Measurements from ENCODE around the gene MYLK.

Gene MYLK

GRCh38 chr3:123685780-123686179 lies 198.4 kb downstream of the MYLK start:
- no peak for DNase-seq (ENCODE audit: low read depth, low spot score)
- POLR2A ChIA-PET = no interaction called here
- H3K4me3 ChIP-seq (ENCODE audit: low read depth, low read length) = no peak overlapping the region
- CTCF ChIA-PET = interaction anchor here (1.2 to 11.2 kb wide), 6 partner anchors 9 to 44 kb away, joined by 3 to 81 read pairs (median 4); no protein-coding TSS in a partner anchor
- TF ChIP-seq CTCF (IDR thresholded peaks at IDR 0.05; ENCODE audit: insufficient read depth, low read length, missing control alignments) = no peak

- ChIA-PET CTCF (interaction anchor here (0.8 to 11.2 kb wide), 5 partner anchors 18 to 42 kb away, joined by 3 to 81 read pairs (median 5); no protein-coding TSS in a partner anchor), POLR2A (no interaction called here)
- TF ChIP-seq CTCF (IDR thresholded peaks at IDR 0.05; ENCODE audit: insufficient read depth, low read length, missing control alignments) = no peak
- no peak overlapping the region for H3K4me3 ChIP-seq (ENCODE audit: low read depth, low read length)
- DNase-seq (ENCODE audit: low read depth, low spot score) = no peak
Observed at GRCh38 chr3:123684636-123685035, 199.5 kb downstream of the MYLK start.

GRCh38 chr3:123684209-123684608 lies 199.9 kb downstream of the MYLK start:
- ChIA-PET POLR2A (no interaction called here), CTCF (interaction anchor here (1.1 to 11.2 kb wide), 3 partner anchors 32 to 42 kb away, joined by 5 to 81 read pairs (median 12); no protein-coding TSS in a partner anchor)
- DNase-seq (ENCODE audit: low read depth, low spot score) = no peak
- H3K4me3 ChIP-seq (ENCODE audit: low read depth, low read length) = no peak overlapping the region
- TF ChIP-seq CTCF (IDR thresholded peaks at IDR 0.05; ENCODE audit: insufficient read depth, low read length, missing control alignments) = no peak

- POLR2A ChIA-PET = no interaction called here
- CTCF ChIA-PET = interaction anchor here (1.1 to 11.2 kb wide), 3 partner anchors 31 to 41 kb away, joined by 5 to 81 read pairs (median 12); no protein-coding TSS in a partner anchor
- DNase-seq (ENCODE audit: low read depth, low spot score) = no peak
- no peak for TF ChIP-seq CTCF (IDR thresholded peaks at IDR 0.05; ENCODE audit: insufficient read depth, low read length, missing control alignments)
- H3K4me3 ChIP-seq (ENCODE audit: low read depth, low read length) = no peak overlapping the region
Observed at GRCh38 chr3:123683505-123684154, 200.5 kb downstream of the MYLK start.

GRCh38 chr3:123682781-123683504 lies 201.2 kb downstream of the MYLK start:
- ChIA-PET CTCF (interaction anchor here (0.7 to 11.2 kb wide), 5 partner anchors 10 to 41 kb away, joined by 3 to 81 read pairs (median 7); no protein-coding TSS in a partner anchor), POLR2A (no interaction called here)
- TF ChIP-seq CTCF (IDR thresholded peaks at IDR 0.05; ENCODE audit: insufficient read depth, low read length, missing control alignments) = no peak
- no peak overlapping the region for H3K4me3 ChIP-seq (ENCODE audit: low read depth, low read length)
- DNase-seq (ENCODE audit: low read depth, low spot score) = no peak

GRCh38 chr3:123682302-123682701 lies 201.8 kb downstream of the MYLK start:
- ChIA-PET POLR2A (no interaction called here), CTCF (interaction anchor here (0.7 to 11.2 kb wide), 5 partner anchors 11 to 41 kb away, joined by 3 to 81 read pairs (median 7); no protein-coding TSS in a partner anchor)
- no peak for DNase-seq (ENCODE audit: low read depth, low spot score)

More at GRCh38 chr3:123682302-123682701, 201.8 kb downstream of the MYLK start:
- no peak for TF ChIP-seq CTCF (IDR thresholded peaks at IDR 0.05; ENCODE audit: insufficient read depth, low read length, missing control alignments)
- no peak overlapping the region for H3K4me3 ChIP-seq (ENCODE audit: low read depth, low read length)

Data from AG04449 (cell line).